IPS-18a (cell line): Measurements from ENCODE around the gene MCRIP2.
A peak's percentile ranks its signal among the peaks of the same experiment; 100 is the strongest.

Experiments used
- H3K27ac ChIP-seq: one replicate; pipeline ENCODE4 v1.5.1; 2013; ENCODE audit warnings: low read length
- H3K27me3 ChIP-seq: one replicate; pipeline ENCODE4 v1.6.1; 2013; ENCODE audit warnings: mild to moderate bottlenecking, low read length; ENCODE audit not compliant: control insufficient read depth, insufficient read depth
- H3K36me3 ChIP-seq: one replicate; pipeline ENCODE4 v1.6.1; 2013; ENCODE audit warnings: low read depth, low read length; ENCODE audit not compliant: control insufficient read depth
- H3K4me1 ChIP-seq: one replicate; pipeline ENCODE4 v1.6.1; 2013; ENCODE audit warnings: low read depth, low read length; ENCODE audit not compliant: control insufficient read depth
- H3K4me3 ChIP-seq: one replicate; pipeline ENCODE4 v1.5.1; 2013; ENCODE audit warnings: low read length
- H3K9ac ChIP-seq: one replicate; pipeline ENCODE4 v1.6.1; 2013; ENCODE audit warnings: mild to moderate bottlenecking, low read length, moderate library complexity
- H3K9me3 ChIP-seq: one replicate; pipeline ENCODE4 v1.6.1; 2013; ENCODE audit warnings: low read depth, low read length; ENCODE audit not compliant: control insufficient read depth

Gene MCRIP2

DNA sequence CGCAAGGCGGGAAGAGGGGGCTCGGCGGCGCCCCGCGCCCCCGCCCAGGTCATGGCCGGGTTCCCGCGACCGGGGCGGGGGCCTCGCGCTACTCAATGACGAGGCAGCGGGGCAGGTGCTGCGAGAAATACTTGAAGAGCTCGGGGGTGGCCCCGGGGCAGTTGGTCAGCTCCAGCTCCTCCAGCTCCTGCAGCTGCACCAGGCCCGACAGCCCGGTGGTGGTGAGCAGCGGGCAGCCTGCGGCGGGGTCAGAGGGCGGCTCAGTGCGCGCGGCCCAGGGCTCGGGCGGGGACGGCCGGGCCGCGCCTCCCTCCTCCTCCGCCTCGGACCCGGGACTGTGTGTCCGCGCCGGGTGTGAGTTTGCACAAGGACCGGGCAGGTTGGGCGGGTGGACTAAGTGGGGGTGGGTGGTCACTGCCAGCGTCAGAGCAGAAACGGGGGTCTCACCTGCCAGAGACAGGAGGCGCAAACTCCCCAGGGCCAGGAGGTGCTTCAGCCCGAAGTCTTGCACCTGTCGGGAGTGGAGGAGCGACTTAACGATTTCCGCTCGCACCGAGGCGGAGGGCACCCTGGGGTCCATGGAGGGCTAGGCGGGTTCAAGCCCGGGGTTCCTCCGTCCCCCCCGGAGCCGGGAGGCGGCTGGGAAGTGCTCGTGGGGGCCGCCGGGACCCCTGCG is 52.7 kb downstream of the MCRIP2 start:
- Histone ChIP-seq H3K27ac (no peak overlapping the region), H3K9ac (no peak overlapping the region), H3K9me3 (no peaks in the 10 kb centered on the region), H3K27me3 (peaks cover 82% of the 10 kb centered on the region), H3K4me1 (no peaks in the 10 kb centered on the region), H3K36me3 (no peaks in the 10 kb centered on the region), H3K4me3 (peak overlapping the region; percentile 51)

DNA sequence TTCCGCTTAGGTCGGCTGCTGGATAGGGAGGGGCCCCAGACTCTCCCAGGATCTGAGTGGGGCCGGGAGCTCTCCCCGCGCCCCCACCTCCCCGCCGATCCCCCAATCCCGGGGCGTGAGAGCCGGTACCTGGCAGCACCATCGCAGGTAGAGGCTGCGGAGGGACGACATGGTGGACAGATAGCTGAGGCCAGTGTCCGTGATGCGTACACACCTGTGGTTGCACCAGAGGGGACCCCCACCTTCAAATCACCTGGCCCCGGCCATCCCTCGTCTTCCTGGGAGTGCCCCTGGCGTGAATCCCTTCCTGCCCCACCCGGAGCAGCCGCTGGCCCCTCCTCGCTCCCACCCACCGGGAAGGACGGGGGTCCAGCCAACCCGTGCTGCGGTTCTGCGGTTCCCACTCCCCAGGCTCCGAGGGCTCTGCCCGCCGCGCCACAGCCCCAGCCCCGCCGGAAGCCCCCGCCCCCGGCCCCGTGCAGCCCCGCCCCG is 53.3 kb downstream of the MCRIP2 start:
- peak overlapping the region; percentile 51 for H3K4me3 ChIP-seq
- no peaks in the 10 kb centered on the region for H3K36me3 ChIP-seq
- no peaks in the 10 kb centered on the region for H3K9me3 ChIP-seq
- H3K27ac ChIP-seq, result no peak overlapping the region
- no peaks in the 10 kb centered on the region for H3K4me1 ChIP-seq
- peaks cover 88% of the 10 kb centered on the region for H3K27me3 ChIP-seq
- H3K9ac ChIP-seq, result no peak overlapping the region

DNA sequence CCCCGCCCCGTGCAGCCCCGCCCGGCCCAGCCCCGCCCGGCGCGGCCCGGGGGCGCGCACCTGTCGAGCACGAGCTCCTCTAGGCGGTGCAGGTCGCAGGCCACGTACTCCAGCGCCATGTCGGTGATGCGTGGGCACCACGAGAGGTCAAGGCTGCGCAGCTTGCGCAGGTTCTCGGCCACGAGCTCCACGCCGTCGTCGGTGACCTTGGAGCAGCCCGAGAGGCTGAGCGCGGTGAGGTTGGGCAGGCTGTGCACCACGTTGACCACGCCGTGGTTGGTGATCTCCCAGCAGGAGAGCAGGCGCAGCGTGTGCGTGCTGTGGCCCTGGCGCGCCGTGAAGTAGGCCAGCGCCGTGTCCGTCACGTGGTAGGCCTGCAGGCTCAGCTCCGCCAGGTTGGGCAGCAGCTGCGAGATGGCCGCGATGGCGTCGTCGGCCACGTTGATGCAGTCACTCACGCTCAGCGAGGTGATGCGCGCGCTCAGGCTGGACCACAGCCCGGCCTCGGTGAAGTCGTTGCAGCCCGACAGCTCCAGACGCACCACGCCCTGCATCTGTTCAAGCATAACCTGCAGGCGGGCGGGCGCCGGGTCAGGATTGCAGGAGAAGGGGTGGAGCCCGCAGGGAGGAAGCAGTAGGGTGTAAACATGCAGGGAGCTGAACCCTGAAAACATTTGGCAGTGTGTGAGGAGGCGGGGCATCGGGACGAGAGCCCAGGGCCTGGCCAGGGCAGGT is 53.9 kb downstream of the MCRIP2 start:
- H3K4me1 ChIP-seq, result no peaks in the 10 kb centered on the region
- H3K27ac ChIP-seq, result no peak overlapping the region
- H3K27me3 ChIP-seq, result peaks cover 94% of the 10 kb centered on the region
- H3K36me3 ChIP-seq, result no peaks in the 10 kb centered on the region
- peak overlapping the region; percentile 68 for H3K4me3 ChIP-seq
- H3K9ac ChIP-seq, result no peak overlapping the region
- H3K9me3 ChIP-seq, result no peaks in the 10 kb centered on the region
